Measurements from ENCODE around the gene SLC7A5.
"Not testable (repeated sequence)": the region's sequence is repeated elsewhere in the genome, so short reads cannot be mapped to it uniquely, and the experiment has no call there.

- TF ChIP-seq POLR2AphosphoS5 (IDR thresholded peaks at IDR 0.05; ENCODE audit: insufficient read depth in 1 of 2, low read depth in 1 of 2); CTCF (IDR thresholded peaks at IDR 0.05): not testable (repeated sequence)
Observed at GRCh38 chr16:87858151-87858993, 10.9 kb downstream of the SLC7A5 start.
